Bronchial epithelial cell (primary cell): ENCODE data around the gene MGAT5. TPM values are rescaled to one million over a fixed set of nuclear protein-coding genes. Genes with fewer than 3 reads are reported as not detected.

Experiments used
- DNase-seq: peaks from one replicate; pipeline ENCODE4 v3.0.0-alpha.2; 2010; ENCODE audit warnings: low read depth
- FAIRE-seq: peaks from 2 replicates; lab custom pipeline; 2011; peaks lifted over from hg19 to GRCh38; lab: Jason Lieb, UNC
- H3K27me3 ChIP-seq: 2 replicates; pipeline ENCODE4 v1.5.1; 2011; ENCODE audit warnings: low read length; ENCODE audit not compliant: control insufficient read depth, insufficient read depth
- H3K36me3 ChIP-seq: 2 replicates; pipeline ENCODE4 v1.5.1; 2011; ENCODE audit warnings: low read length; ENCODE audit not compliant: control insufficient read depth, insufficient read depth
- H3K4me3 ChIP-seq: 2 replicates; pipeline ENCODE4 v1.5.1; 2011; ENCODE audit warnings: mild to moderate bottlenecking, low read depth, low read length, control low read depth
- total RNA-seq: library from RNA; depleted of rRNA; stranded (reverse); fragments of >200 nt; gene quantifications from 2 replicates; pipeline ENCODE4 v1.2.1, GENCODE V29; 2014
- TF ChIP-seq, protein P1 (sequence below): IDR thresholded peaks from 2 replicates; pipeline ENCODE4 v1.5.1; 2011; ENCODE audit warnings: mild to moderate bottlenecking, moderate library complexity, low read length, control low read depth, inconsistent platforms; ENCODE audit not compliant: insufficient read depth, severe bottlenecking

The MGAT5 gene
- total RNA-seq, 1 donor from 2014 or later: 48.7 TPM

DNA sequence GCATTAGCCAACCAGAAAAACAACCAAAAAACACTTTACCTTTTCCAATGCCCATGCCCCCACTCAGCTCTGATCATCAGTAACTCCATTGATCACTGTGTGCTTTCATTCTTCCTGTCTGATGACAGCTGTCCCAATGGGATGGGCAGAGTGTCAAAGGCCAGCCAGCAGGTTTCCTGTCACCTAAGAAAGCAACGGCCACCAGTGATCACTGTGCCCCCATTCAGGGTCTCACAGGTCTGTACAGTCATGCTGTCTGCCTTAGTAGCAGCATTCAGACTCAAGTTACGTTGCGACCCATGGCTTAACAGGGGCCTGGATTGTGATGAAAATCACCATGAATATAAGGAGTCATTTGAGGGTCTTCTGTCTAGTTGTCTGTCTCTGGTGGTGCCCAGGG lies 184.5 kb downstream of the MGAT5 start:
- Histone ChIP-seq H3K36me3 (no peaks in the 10 kb centered on the region), H3K4me3 (no peak overlapping the region), H3K27me3 (no peaks in the 10 kb centered on the region)
- peak; percentile 52 for FAIRE-seq
- no peak for DNase-seq
- TF ChIP-seq, protein P1, sequence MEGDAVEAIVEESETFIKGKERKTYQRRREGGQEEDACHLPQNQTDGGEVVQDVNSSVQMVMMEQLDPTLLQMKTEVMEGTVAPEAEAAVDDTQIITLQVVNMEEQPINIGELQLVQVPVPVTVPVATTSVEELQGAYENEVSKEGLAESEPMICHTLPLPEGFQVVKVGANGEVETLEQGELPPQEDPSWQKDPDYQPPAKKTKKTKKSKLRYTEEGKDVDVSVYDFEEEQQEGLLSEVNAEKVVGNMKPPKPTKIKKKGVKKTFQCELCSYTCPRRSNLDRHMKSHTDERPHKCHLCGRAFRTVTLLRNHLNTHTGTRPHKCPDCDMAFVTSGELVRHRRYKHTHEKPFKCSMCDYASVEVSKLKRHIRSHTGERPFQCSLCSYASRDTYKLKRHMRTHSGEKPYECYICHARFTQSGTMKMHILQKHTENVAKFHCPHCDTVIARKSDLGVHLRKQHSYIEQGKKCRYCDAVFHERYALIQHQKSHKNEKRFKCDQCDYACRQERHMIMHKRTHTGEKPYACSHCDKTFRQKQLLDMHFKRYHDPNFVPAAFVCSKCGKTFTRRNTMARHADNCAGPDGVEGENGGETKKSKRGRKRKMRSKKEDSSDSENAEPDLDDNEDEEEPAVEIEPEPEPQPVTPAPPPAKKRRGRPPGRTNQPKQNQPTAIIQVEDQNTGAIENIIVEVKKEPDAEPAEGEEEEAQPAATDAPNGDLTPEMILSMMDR: no peak

DNA sequence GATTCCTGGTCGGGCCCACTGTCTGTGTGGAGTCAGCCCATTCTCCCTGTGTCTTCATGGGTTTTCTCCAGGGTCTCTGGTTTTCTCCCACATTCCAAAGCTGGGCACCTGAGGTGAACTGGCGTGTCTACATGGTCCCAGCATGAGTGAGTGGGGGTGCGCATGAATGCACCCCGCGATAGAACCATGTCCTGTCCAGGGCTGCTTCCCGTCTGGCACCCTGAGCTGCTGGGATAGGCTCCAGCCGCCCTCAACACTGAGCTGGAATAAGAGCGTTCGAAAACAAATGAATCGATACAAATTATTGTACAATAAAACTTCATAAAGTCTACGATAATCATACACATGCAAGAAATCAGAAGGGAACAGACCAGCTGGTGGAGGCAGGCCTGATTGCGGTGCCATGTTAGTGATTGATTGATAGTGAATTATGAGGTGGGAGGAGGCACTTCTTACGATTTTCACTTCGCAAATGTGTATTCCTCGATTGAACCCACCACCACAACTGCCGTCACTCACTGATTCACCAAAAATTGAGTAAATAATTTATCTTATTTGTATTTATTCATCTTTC lies 186.6 kb downstream of the MGAT5 start:
- Histone ChIP-seq H3K36me3 (no peaks in the 10 kb centered on the region), H3K4me3 (no peak overlapping the region), H3K27me3 (no peaks in the 10 kb centered on the region)
- no peak for FAIRE-seq
- TF ChIP-seq, protein P1: no peak
- DNase-seq: no peak

DNA sequence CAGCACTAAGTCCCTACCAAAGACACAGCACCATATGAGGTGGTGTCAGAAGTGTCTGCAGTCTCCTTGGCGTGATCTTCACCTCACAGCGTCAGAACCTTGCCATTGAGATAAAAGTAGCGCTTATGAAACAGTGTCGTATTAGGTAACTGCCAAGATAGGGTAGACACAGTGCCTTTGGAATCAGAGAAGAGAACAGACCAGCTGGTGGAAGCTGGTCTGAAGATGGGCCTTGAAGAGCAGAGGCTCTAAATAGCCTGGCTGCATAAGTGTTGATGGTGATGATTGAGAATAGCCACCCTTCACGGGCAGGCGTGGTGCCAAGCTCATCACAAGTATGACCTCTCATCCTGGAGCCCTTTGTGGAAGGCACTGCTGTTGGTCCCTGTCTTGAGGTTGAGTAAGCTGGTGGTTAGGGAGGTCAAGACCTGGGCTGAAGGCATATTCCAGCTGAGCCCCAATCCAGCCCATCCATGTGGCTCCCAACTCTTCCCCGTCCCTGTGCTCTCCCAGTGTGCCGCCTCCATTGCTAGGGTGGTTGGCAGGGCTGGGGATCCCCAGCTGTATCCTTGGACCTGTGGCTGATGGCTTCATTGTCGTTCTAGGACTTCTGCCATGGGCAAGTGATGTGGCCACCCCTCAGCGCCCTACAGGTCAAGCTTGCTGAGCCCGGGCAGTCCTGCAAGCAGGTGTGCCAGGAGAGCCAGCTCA lies 187.4 kb downstream of the MGAT5 start:
- FAIRE-seq: peak; percentile 68
- Histone ChIP-seq H3K36me3 (no peaks in the 10 kb centered on the region), H3K27me3 (no peaks in the 10 kb centered on the region), H3K4me3 (no peak overlapping the region)
- DNase-seq: no peak
- TF ChIP-seq, protein P1: no peak

DNA sequence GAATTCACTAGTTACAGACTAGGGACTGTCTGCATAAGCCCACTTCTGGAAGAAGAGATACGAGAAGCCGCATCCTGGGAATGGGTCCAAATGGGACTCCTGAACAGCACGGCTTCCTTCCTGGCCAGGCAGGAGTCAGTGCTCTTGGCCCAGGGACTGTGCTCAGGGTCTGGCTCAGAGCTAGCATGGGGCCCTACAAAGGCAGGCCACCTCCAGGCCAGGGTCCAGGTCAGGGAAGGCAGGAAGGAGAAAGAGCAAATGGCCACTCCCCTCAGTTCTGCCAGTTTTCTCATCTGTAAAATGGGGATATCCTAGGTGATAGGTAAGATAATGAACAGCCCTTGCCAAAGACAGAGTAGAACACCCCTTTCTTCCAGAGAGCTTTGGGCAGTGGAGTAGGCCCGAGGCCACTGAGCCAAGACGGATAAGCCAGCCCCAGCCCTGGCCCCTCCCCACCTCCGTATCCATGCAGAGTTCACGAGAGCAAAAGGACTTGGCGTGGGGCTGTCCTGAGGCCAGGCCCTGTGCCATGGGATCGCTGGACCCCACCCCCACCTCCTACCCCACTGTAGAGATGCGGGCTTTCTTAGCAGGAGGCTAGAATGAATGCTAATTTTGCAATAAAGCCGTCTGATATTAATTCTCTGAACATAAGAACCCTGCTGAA lies 190.1 kb downstream of the MGAT5 start:
- TF ChIP-seq, protein P1: no peak
- Histone ChIP-seq H3K36me3 (peaks cover 1% of the 10 kb centered on the region), H3K4me3 (no peak overlapping the region), H3K27me3 (no peaks in the 10 kb centered on the region)
- FAIRE-seq: no peak
- DNase-seq: no peak

DNA sequence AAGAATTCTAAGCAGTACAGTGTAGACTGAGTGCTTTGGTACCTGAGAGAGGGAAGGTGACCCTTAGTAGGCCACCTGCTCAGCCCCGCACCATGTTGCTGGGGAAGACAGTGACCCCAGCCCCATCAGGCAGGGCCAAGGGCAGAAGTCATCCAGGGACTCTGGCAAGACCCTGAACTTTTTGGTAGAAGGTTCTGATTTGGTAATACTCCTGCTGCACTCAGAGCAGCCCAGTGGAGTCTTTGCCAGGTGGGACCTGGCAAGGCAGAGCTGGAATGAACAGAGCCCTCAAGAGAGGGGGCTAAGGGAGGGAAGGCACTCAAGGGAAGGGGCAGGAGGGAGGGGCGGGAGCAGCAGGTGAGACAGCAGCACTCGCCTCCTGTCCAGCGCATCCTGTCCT lies 191.2 kb downstream of the MGAT5 start:
- FAIRE-seq (no peak), DNase-seq (no peak)
- Histone ChIP-seq H3K27me3 (no peaks in the 10 kb centered on the region), H3K36me3 (peaks cover 1% of the 10 kb centered on the region), H3K4me3 (no peak overlapping the region)
- TF ChIP-seq, protein P1: no peak
